T-helper 2 cell treated with Interferon-gamma antibody and Interleukin-4, amounts not matched to agents 5 μg/mL and 100 μg/mL, for 36 hours (primary cell): ENCODE results near the gene STARD13.

ENCODE experiments used
- DNase-seq: peaks from one replicate; pipeline ENCODE4 v3.0.0; 2021; ENCODE audit warnings: low spot score
- H3K27ac Mint-ChIP-seq: one replicate; pipeline ENCODE4 v1.8.0; 2021; ENCODE audit warnings: mild to moderate bottlenecking, mixed read lengths
- H3K27me3 Mint-ChIP-seq: one replicate; pipeline ENCODE4 v1.8.0; 2021; ENCODE audit warnings: low read depth, mixed read lengths
- H3K36me3 Mint-ChIP-seq: one replicate; pipeline ENCODE4 v1.8.0; 2021; ENCODE audit warnings: low read depth, mixed read lengths
- H3K4me1 Mint-ChIP-seq: one replicate; pipeline ENCODE4 v1.8.0; 2021; ENCODE audit warnings: low read depth, mixed read lengths
- H3K4me3 Mint-ChIP-seq: one replicate; pipeline ENCODE4 v1.8.0; 2022; ENCODE audit warnings: mild to moderate bottlenecking, moderate library complexity, mixed read lengths
- H3K9me3 Mint-ChIP-seq: one replicate; pipeline ENCODE4 v1.8.0; 2021; ENCODE audit warnings: mixed read lengths

The STARD13 gene, protein sequence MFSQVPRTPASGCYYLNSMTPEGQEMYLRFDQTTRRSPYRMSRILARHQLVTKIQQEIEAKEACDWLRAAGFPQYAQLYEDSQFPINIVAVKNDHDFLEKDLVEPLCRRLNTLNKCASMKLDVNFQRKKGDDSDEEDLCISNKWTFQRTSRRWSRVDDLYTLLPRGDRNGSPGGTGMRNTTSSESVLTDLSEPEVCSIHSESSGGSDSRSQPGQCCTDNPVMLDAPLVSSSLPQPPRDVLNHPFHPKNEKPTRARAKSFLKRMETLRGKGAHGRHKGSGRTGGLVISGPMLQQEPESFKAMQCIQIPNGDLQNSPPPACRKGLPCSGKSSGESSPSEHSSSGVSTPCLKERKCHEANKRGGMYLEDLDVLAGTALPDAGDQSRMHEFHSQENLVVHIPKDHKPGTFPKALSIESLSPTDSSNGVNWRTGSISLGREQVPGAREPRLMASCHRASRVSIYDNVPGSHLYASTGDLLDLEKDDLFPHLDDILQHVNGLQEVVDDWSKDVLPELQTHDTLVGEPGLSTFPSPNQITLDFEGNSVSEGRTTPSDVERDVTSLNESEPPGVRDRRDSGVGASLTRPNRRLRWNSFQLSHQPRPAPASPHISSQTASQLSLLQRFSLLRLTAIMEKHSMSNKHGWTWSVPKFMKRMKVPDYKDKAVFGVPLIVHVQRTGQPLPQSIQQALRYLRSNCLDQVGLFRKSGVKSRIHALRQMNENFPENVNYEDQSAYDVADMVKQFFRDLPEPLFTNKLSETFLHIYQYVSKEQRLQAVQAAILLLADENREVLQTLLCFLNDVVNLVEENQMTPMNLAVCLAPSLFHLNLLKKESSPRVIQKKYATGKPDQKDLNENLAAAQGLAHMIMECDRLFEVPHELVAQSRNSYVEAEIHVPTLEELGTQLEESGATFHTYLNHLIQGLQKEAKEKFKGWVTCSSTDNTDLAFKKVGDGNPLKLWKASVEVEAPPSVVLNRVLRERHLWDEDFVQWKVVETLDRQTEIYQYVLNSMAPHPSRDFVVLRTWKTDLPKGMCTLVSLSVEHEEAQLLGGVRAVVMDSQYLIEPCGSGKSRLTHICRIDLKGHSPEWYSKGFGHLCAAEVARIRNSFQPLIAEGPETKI

DNA sequence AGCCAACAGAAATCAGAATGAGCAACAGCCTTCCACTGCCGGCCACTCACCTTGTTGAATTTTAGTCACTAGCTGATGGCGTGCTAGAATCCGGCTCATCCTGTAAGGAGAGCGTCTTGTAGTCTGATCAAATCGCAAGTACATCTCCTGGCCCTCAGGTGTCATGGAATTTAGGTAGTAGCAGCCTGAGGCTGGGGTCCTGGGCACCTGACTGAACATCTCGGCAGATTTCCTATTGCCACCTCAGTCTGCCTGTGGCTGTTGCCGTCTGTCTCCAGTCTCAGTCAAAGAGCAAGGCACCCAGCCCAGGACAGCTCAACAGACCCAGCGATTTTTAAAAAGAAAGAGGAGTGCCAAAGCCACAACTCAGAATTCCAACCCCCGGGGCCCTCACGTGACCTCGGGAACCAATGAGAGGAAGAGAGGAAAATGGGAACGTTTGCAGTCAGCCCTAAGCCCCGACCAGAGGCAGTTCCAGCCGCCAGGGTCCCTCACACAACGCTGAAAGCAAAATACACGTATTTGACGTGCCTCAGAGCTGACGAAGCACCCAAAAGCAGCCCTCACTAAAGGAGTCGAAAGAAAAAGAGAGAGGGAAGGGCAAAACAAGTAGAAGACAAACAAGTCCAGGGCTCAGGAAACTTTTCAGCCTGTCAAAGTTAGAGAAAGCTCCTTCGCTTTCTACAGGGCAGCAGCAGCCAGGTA, at the start of gene STARD13:
Gene STARD13 (minus strand): TSS at position 336 of the 705 bp plus-strand sequence. CDS start 117 bp downstream, at position 219.
- no peak within 1 kb of the TSS for H3K27ac Mint-ChIP-seq
- peak within 1 kb of the TSS; percentile 79 for H3K4me3 Mint-ChIP-seq
- peak; percentile 4 for DNase-seq
- H3K9me3 Mint-ChIP-seq = no peaks in the 10 kb centered on the region
- H3K4me1 Mint-ChIP-seq = peaks cover 12% of the 10 kb centered on the region
- no peaks in the 10 kb centered on the region for H3K36me3 Mint-ChIP-seq
- H3K27me3 Mint-ChIP-seq = peaks cover 42% of the 10 kb centered on the region

DNA sequence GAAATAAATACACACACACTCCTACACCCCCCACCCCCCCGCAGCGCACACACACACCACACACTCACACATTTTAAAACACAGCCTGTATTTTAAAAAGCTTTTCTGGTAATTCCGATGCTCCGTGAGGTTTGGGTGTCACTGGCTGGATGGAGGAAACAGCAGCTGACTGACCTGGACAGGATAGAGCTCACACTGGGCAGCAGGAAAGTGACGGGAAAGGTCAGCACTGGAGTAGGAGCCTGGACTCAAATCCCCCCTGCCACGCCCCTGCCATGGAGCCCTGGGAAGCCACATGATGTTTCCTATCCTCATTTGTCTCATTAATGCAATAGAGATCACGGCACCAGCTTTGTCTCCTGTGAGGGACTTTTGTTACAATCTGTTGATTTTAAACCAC, 49.3 kb upstream of the STARD13 start:
- no peak for DNase-seq
- Mint-ChIP-seq H3K4me3 (no peak overlapping the region), H3K27me3 (peaks cover 3% of the 10 kb centered on the region), H3K27ac (no peak overlapping the region), H3K4me1 (no peaks in the 10 kb centered on the region), H3K9me3 (no peaks in the 10 kb centered on the region), H3K36me3 (no peaks in the 10 kb centered on the region)

DNA sequence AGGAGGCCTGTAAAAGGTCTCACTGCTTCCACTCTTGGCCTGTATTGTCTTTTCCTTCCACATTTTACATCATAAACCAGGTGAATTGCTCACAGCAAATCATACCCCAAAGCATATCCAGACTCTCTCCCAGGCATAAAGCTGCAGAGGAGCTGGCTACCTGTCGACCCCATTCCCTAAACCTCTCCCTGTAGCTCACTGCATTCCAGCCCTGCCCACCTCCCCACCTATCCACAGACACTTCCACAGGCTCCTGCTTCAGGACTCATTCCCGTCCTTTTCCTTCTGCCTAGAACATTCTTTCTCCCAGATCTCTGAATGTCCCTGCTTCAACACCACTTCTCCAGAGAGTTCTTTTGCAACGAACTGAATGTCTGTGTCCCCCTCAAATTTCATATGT, 46.4 kb upstream of the STARD13 start:
- Mint-ChIP-seq H3K9me3 (no peaks in the 10 kb centered on the region), H3K4me1 (no peaks in the 10 kb centered on the region), H3K27ac (no peak overlapping the region), H3K36me3 (no peaks in the 10 kb centered on the region), H3K4me3 (no peak overlapping the region), H3K27me3 (peaks cover 3% of the 10 kb centered on the region)
- DNase-seq = no peak

DNA sequence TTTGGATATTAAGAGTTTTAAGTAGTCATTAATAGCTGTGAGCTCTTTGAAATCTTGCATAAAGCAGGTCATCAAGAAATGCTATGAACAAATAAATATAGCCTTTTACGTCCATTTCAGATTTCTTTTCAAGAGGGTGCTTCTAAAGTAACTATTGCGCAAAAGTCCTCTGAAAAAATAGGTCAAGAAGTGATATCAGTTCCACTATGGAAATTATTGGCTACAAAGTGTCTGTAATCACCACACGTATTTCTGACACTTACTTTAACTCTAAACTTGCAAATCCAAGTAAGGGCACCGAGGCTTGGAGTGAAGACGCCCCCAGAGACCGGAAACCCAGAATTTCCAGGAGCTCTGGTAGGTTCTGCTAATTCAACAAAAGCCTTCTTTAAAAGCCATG, 44.9 kb upstream of the STARD13 start:
- H3K9me3 Mint-ChIP-seq = no peaks in the 10 kb centered on the region
- H3K27ac Mint-ChIP-seq = no peak overlapping the region
- H3K4me3 Mint-ChIP-seq = no peak overlapping the region
- no peak for DNase-seq
- no peaks in the 10 kb centered on the region for H3K4me1 Mint-ChIP-seq
- no peaks in the 10 kb centered on the region for H3K36me3 Mint-ChIP-seq
- H3K27me3 Mint-ChIP-seq = peaks cover 3% of the 10 kb centered on the region

DNA sequence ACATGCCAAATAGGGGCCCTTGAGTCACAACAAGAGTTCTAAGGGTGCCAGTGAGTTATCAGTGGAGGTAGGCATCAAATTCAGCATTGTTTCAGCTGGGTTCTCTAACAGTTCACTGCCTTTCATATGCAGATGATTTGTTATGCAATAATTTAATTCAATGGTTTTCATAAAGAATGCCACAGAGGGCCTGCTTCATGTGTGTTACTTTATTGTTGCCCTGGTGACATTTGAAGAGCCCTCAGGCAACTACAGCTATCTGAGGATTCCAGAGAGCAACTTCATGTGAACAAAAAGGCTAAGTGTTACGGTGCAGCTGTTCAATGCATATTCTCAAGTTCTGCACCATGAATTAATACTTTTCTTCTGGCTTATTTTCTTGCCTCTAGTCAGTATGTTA, 43.1 kb upstream of the STARD13 start:
- DNase-seq = no peak
- Mint-ChIP-seq H3K27ac (no peak overlapping the region), H3K36me3 (no peaks in the 10 kb centered on the region), H3K4me1 (no peaks in the 10 kb centered on the region), H3K27me3 (peaks cover under 1% of the 10 kb centered on the region), H3K4me3 (no peak overlapping the region), H3K9me3 (no peaks in the 10 kb centered on the region)

DNA sequence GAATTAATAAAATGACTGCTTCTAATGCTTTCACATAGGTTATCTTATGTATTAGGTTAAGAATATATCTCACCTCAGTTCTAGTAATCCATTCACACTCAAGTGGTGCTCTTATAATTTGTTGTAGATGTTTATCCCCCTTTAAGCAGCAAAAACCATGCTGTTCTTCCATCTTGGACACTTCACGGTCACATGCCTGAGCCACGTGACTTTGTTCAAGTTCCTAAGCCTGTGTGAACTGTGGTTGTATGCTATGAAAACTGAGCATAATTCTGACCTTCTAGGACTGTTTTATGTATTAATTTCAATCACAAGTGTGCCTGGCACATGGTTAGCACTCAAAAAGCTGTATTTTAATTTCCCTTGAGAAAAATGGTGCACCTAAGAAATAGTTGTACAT, 41.2 kb upstream of the STARD13 start:
- DNase-seq = no peak
- Mint-ChIP-seq H3K4me1 (no peaks in the 10 kb centered on the region), H3K36me3 (no peaks in the 10 kb centered on the region), H3K4me3 (no peak overlapping the region), H3K27ac (no peak overlapping the region), H3K27me3 (peaks cover 4% of the 10 kb centered on the region), H3K9me3 (no peaks in the 10 kb centered on the region)

DNA sequence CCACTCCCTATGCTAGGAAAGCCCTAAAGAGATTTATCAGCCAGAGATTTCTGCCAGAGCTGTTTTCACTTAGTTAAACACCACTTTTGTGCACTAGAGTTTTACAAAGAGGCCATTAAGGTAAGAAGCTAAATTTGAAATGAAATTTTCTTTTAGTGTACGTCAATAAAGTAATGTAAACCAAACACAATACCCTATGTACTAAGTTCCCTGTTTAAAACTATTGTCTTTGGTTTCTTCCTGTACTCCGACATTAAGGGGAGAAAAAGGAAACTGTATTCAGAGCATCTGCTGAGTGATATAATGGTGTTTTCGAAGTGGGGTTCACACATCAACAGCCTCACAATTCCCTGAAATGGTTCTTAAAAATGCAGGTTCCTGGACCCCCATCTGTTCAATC, 40.7 kb upstream of the STARD13 start:
- Mint-ChIP-seq H3K36me3 (no peaks in the 10 kb centered on the region), H3K4me1 (no peaks in the 10 kb centered on the region), H3K9me3 (no peaks in the 10 kb centered on the region), H3K27ac (no peak overlapping the region), H3K4me3 (no peak overlapping the region), H3K27me3 (peaks cover 4% of the 10 kb centered on the region)
- no peak for DNase-seq

DNA sequence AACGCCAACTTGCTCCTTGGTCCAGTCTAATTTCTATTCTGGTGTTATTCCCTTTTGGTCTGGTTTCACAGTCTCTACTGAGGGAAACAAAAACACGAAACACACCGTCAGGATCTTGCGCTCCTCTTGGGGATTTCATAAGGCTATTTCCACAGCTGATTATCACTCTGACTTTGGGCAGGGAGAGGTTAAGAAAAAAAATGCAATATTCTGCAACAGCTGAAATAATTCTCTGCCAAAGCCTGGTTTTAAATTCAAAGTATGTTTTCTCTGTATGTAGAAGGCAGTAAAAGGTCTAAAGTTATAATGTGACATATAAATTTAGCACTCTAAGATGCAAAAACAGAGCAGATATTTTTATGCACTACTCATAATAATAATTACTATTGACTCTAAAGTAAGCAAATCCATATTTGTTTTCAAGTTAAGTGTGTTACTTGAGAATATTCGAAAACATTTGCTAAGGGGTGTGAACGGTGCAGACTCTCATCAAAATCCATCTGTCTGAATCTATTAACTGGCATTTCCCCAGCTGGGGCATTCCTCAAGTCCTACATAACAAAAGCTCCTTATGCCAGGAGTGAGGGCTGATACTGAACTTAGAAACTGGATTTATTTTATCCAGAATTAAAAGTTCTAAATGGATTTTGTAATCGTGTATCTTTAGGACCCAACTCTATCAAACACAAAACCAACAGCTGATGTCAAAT, 38.4 kb upstream of the STARD13 start:
- no peak overlapping the region for H3K4me3 Mint-ChIP-seq
- peaks cover 4% of the 10 kb centered on the region for H3K27me3 Mint-ChIP-seq
- DNase-seq = no peak
- no peaks in the 10 kb centered on the region for H3K9me3 Mint-ChIP-seq
- H3K27ac Mint-ChIP-seq = no peak overlapping the region
- no peaks in the 10 kb centered on the region for H3K4me1 Mint-ChIP-seq
- H3K36me3 Mint-ChIP-seq = no peaks in the 10 kb centered on the region

DNA sequence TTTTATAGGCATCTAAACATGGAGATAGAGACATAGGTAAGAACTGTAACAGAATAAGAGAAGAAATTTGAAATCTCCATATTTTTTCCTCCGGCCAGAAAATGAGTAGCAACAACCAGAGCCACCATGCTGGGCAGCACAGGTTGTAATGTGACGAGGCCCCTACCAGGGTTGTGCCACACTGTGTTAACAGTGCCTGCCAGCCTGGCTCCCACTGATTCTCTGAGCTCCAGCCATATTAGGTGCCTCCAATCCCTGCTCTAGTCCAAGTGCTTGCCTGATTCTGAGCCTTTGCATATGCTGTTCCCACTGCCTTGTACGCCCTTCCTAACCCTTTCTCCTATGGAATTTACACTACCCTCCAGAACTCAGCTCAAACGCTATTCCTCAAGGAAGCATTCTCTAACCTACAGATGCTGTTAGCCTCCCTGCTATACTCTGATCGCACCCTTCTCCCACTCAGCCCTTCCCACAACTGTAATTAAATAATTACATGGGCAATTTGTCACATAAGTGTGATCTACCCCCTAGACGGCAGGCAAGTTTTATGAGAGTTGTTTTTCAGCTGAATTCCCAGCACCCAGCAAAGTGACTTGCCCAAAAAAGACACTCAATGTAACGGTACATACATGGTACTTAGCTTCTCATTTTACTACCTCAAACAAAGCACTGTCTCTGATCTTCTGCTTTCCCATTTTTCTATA, 37.6 kb upstream of the STARD13 start:
- Mint-ChIP-seq H3K36me3 (no peaks in the 10 kb centered on the region), H3K27me3 (peaks cover 4% of the 10 kb centered on the region), H3K27ac (no peak overlapping the region), H3K9me3 (no peaks in the 10 kb centered on the region), H3K4me1 (no peaks in the 10 kb centered on the region), H3K4me3 (no peak overlapping the region)
- DNase-seq = no peak

DNA sequence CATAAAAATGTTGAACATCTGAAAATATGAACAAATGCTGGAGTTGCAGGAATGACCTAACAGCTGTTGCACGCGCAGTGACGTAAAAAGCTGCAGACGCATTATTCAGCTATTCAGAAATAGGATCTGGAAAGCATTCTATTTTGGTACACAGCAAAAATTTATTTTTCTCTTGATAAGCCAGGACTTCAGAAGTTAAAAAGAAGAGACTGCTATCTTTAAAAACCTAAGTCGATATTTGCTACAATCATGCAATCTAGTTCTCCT, 36.9 kb upstream of the STARD13 start:
- H3K4me1 Mint-ChIP-seq = no peaks in the 10 kb centered on the region
- H3K36me3 Mint-ChIP-seq = no peaks in the 10 kb centered on the region
- DNase-seq = no peak

DNA sequence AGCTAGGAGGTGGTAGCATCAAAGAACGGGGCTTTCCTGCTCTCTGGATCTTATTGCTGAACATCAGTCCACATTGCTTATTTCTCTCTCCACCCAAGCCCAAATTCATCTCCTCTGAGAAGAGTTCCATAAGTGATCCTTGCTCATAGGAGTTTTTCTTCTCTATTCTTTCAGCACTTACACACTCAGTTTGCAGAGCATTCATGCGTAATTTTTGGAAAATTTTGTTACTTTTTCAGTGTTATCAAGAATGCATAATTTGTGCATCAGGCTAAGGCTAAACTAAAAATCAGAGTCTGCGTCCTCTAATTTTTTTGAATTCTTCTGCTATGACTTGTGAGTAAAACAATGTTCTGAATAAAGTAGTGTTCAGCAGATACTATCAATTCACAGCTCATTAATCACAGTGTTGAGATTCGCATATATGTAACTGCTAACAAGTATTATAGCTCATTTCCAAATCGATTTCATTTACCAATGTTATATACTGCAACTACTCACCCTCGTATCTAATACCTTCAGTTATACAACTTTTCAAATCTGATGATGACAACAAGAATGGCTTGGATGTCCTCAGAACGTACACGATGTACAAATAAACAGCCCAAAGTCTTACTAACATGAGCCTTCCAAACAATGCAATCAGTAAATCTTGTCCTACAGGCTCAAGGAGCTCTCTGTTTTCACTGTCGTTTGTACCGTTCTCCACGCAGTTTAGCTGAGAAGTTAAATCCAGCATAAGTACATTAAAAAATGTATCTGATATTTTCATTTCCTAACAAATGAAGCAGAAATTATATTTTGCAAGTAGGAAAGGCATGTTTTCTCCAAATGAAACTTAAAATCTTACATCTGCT, 36.4 kb upstream of the STARD13 start:
- Mint-ChIP-seq H3K36me3 (no peaks in the 10 kb centered on the region), H3K27ac (no peak overlapping the region), H3K27me3 (peaks cover 5% of the 10 kb centered on the region), H3K9me3 (no peaks in the 10 kb centered on the region), H3K4me3 (no peak overlapping the region), H3K4me1 (no peaks in the 10 kb centered on the region)
- no peak for DNase-seq

More for the DNA sequence above, 36.9 kb upstream of the STARD13 start:
- H3K27me3 Mint-ChIP-seq = peaks cover 4% of the 10 kb centered on the region
- H3K27ac Mint-ChIP-seq = no peak overlapping the region
- H3K9me3 Mint-ChIP-seq = no peaks in the 10 kb centered on the region
- H3K4me3 Mint-ChIP-seq = no peak overlapping the region

DNA sequence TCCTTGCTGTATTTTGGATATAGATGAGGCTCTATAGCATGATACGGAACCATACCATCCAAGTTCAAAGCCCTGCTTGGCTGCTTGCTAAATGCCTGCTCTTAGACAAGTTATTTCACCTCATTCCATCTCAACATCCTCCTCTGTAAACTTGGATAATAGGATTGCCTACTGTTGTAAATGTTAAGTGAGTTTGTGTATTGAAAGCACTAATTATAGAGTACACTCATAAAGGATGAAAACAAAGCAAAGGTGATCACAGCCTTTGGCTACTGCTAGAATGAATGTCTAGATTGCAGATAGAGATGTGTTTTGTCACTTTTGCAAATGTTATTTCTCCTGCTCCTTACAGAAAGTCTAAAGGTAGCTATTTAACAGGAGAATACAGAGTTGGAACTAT, 34.3 kb upstream of the STARD13 start:
- peaks cover 6% of the 10 kb centered on the region for H3K27me3 Mint-ChIP-seq
- no peaks in the 10 kb centered on the region for H3K9me3 Mint-ChIP-seq
- no peak for DNase-seq
- no peaks in the 10 kb centered on the region for H3K36me3 Mint-ChIP-seq
- H3K4me1 Mint-ChIP-seq = no peaks in the 10 kb centered on the region
- no peak overlapping the region for H3K27ac Mint-ChIP-seq
- H3K4me3 Mint-ChIP-seq = no peak overlapping the region
